Transverse colon (tissue), 4 donors: Measurements from ENCODE around the gene ISG20. TPM values are rescaled to one million over a fixed set of nuclear protein-coding genes. Genes with fewer than 3 reads are reported as not detected.

Source experiments
- DNase-seq: peaks from one replicate; pipeline ENCODE4 v3.0.0-alpha.2; 2019
- H3K27ac ChIP-seq, 4 donors: fragments of 200-600 bp; sonication (generic); 2 replicates each; pipeline ENCODE4 v1.5.1; 2016 to 2018; ENCODE audit warnings: inconsistent platforms in 4 of 4
- H3K27me3 ChIP-seq: fragments of 200-600 bp; sonication (generic); 2 replicates; pipeline ENCODE4 v1.5.1; 2017; ENCODE audit warnings: inconsistent platforms
- H3K36me3 ChIP-seq, 4 donors: fragments of 200-600 bp; sonication (generic); 2 replicates each; pipeline ENCODE4 v1.5.1; 2017 to 2019; ENCODE audit warnings: inconsistent platforms in 4 of 4
- H3K4me1 ChIP-seq, 4 donors: fragments of 200-600 bp; sonication (generic); 2 replicates each; pipeline ENCODE4 v1.5.1; 2017 to 2020; ENCODE audit warnings: inconsistent platforms in 4 of 4
- H3K4me3 ChIP-seq, 4 donors: fragments of 200-600 bp; sonication (generic); 1 replicate in 1 of 4; 2 replicates in 3 of 4; pipeline versions ENCODE4 v1.5.1 to v1.6.1; 2017 to 2019; ENCODE audit warnings: inconsistent platforms in 4 of 4
- H3K9me3 ChIP-seq, 2 donors: fragments of 200-600 bp; sonication (generic); 2 replicates each; pipeline ENCODE4 v1.5.1; 2017 to 2019; ENCODE audit warnings: inconsistent platforms in 2 of 2
- CTCF ChIP-seq, 5 experiments: fragments of 200-600 bp in 3 of 5; fragments of 450-650 bp in 2 of 5; sonication (generic) in 3 of 5; IDR thresholded peaks; 1 replicate in 2 of 5; 2 replicates in 3 of 5; pipeline ENCODE4 v1.5.1; 2016 to 2017; ENCODE audit warnings: antibody characterized with exemption in 5 of 5, inconsistent platforms in 3 of 5, mild to moderate bottlenecking in 2 of 5, moderate library complexity in 1 of 5
- EP300 ChIP-seq: sonication (generic); formaldehyde crosslinking; IDR thresholded peaks from one replicate; pipeline ENCODE4 v1.6.1; 2017; ENCODE audit warnings: antibody characterized with exemption, low read depth
- POLR2A ChIP-seq: fragments of 450-650 bp; IDR thresholded peaks from one replicate; pipeline ENCODE4 v1.6.1; 2016; ENCODE audit warnings: antibody characterized with exemption, mild to moderate bottlenecking, moderate library complexity
- POLR2AphosphoS5 ChIP-seq, 3 donors: sonication (generic); formaldehyde crosslinking; IDR thresholded peaks; one replicate each; pipeline ENCODE4 v1.6.1; 2016; ENCODE audit warnings: antibody characterized with exemption in 3 of 3
- WGBS, 2 donors: methylation state at CpG; one replicate each; pipeline ENCODE4 v1.1.5; 2018; ENCODE audit warnings: low coverage in 1 of 2; 5-methylcytosine and 5-hydroxymethylcytosine counted together
- in situ Hi-C, 4 donors: fragments of 200-750 bp; cut with MboI; loops; one replicate each; pipeline versions ENCODE4 v1.15.0 to v1.15.1; 2017; ENCODE audit warnings: low sequenced_read_pairs in 3 of 4, low pct_ligation_motif_present in 1 of 4, low pct_unique_long_range_greater_than_20kb in 1 of 4
- intact Hi-C: fragments of 100-400 bp; cut with DNase I; formaldehyde crosslinking; loops from one replicate; pipeline ENCODE4 v1.15.1; 2023; ENCODE audit warnings: low total_unique reads
- total RNA-seq, 4 donors: library from RNA; depleted of rRNA; stranded (reverse); fragments of >200 nt; gene quantifications; one replicate each; pipeline ENCODE4 v1.1.0, GENCODE V29; 2016

ISG20 gene
- total RNA-seq, 4 donors from 2014 or later: 18.7 to 51.9 (median 38.6) TPM

GRCh38 chr15:88696254-88696653, 57.4 kb downstream of the ISG20 start:
- no peak for TF ChIP-seq EP300
- no peak for TF ChIP-seq CTCF (IDR thresholded peaks at IDR 0.05)
- no peak for TF ChIP-seq POLR2A
- TF ChIP-seq POLR2AphosphoS5 (IDR thresholded peaks at IDR 0.05): no peak

GRCh38 chr15:88697276-88697675, 58.5 kb downstream of the ISG20 start:
- WGBS, 2 donors: 72 to 83% methylated on average over 4 to 9 of the region's 9 CpGs
- intact Hi-C loops (no loop called here), in situ Hi-C loops (no loop called here)
- Histone ChIP-seq H3K4me3 (no peak overlapping the region), H3K36me3 (no peaks in the 10 kb centered on the region), H3K9me3 (no peaks in the 10 kb centered on the region), H3K27me3 (no peaks in the 10 kb centered on the region), H3K27ac (no peak overlapping the region), H3K4me1 (no peaks in the 10 kb centered on the region)
- DNase-seq: no peak
- TF ChIP-seq POLR2A: no peak
- no peak for TF ChIP-seq CTCF (IDR thresholded peaks at IDR 0.05)
- no peak for TF ChIP-seq POLR2AphosphoS5 (IDR thresholded peaks at IDR 0.05)
- no peak for TF ChIP-seq EP300

More at GRCh38 chr15:88696254-88696653, 57.4 kb downstream of the ISG20 start:
- H3K27me3 ChIP-seq: no peaks in the 10 kb centered on the region
- intact Hi-C loops: no loop called here
- 84% methylated on average over 3 of the region's 3 CpGs; no CpG with 5 or more reads in 1 of the 2 donors for WGBS, 2 donors
- H3K9me3 ChIP-seq: no peaks in the 10 kb centered on the region
- no peaks in the 10 kb centered on the region for H3K36me3 ChIP-seq
- DNase-seq: no peak
- no peak overlapping the region for H3K4me3 ChIP-seq
- in situ Hi-C loops: no loop called here
- no peaks in the 10 kb centered on the region for H3K4me1 ChIP-seq
- no peak overlapping the region for H3K27ac ChIP-seq

- in situ Hi-C loops (no loop called here), intact Hi-C loops (no loop called here)
- no peak for DNase-seq
- Histone ChIP-seq H3K27me3 (peaks cover 9% of the 10 kb centered on the region), H3K4me1 (peaks cover 0 to 2% (median 0%) of the 10 kb centered on the region in 4 donors), H3K9me3 (no peaks in the 10 kb centered on the region), H3K36me3 (no peaks in the 10 kb centered on the region), H3K4me3 (no peak overlapping the region), H3K27ac (no peak overlapping the region)
- WGBS, 2 donors: 80 to 93% methylated on average over 1 of the region's 1 CpG
- TF ChIP-seq POLR2AphosphoS5 (IDR thresholded peaks at IDR 0.05): no peak
- no peak for TF ChIP-seq CTCF (IDR thresholded peaks at IDR 0.05)
- TF ChIP-seq EP300: no peak
- no peak for TF ChIP-seq POLR2A
Measured at GRCh38 chr15:88699861-88700260, 61.0 kb downstream of the ISG20 start.

- peaks cover 17% of the 10 kb centered on the region for H3K27me3 ChIP-seq
- intact Hi-C loops: no loop called here
- no peak for DNase-seq
- H3K4me1 ChIP-seq: peaks cover 0 to 8% (median 4%) of the 10 kb centered on the region in 4 donors
- H3K27ac ChIP-seq: no peak overlapping the region
- 84 to 100% methylated on average over 1 to 2 of the region's 2 CpGs for WGBS, 2 donors
- in situ Hi-C loops: no loop called here
- no peaks in the 10 kb centered on the region for H3K36me3 ChIP-seq
- H3K4me3 ChIP-seq: no peak overlapping the region
- no peak for TF ChIP-seq EP300
- no peak for TF ChIP-seq POLR2AphosphoS5 (IDR thresholded peaks at IDR 0.05)
- TF ChIP-seq POLR2A: no peak
- TF ChIP-seq CTCF (IDR thresholded peaks at IDR 0.05): no peak
- H3K9me3 ChIP-seq: no peaks in the 10 kb centered on the region
Measured at GRCh38 chr15:88700716-88701115, 61.9 kb downstream of the ISG20 start.
